SK-N-SH treated with all-trans-retinoic acid at 6 μM for 48 hours (cell line): ENCODE data around the gene LHFPL2.

Source experiments
- ATAC-seq: fragments of 200-7000 bp; cut with Tn5 transposase; 3 replicates; pipeline ENCODE4 v1.9.1; 2020; ENCODE audit warnings: mild to moderate bottlenecking, moderate library complexity
- CSDC2 ChIP-seq: fragments of 250-450 bp; sonication (Bioruptor Pico); IDR thresholded peaks from 2 replicates; pipeline ENCODE4 v1.5.0; 2020; ENCODE audit warnings: mild to moderate bottlenecking, moderate library complexity
- ESRRG ChIP-seq: fragments of 250-450 bp; sonication (Bioruptor Pico); IDR thresholded peaks from 2 replicates; pipeline ENCODE4 v1.6.1; 2021; ENCODE audit warnings: mild to moderate bottlenecking
- GLIS3 ChIP-seq: fragments of 250-450 bp; sonication (Bioruptor Pico); IDR thresholded peaks from 2 replicates; pipeline ENCODE4 v1.5.0; 2020; ENCODE audit warnings: mild to moderate bottlenecking, moderate library complexity
- ISL1 ChIP-seq: fragments of 250-450 bp; sonication (Bioruptor Pico); IDR thresholded peaks from 2 replicates; pipeline ENCODE4 v2.1.2; 2022; ENCODE audit warnings: mild to moderate bottlenecking, moderate library complexity
- OSR1 ChIP-seq: fragments of 250-450 bp; sonication (Bioruptor Pico); IDR thresholded peaks from 2 replicates; pipeline ENCODE4 v1.8.0; 2022; ENCODE audit warnings: moderate library complexity, mild to moderate bottlenecking, inconsistent platforms
- PATZ1 ChIP-seq: fragments of 250-450 bp; sonication (Bioruptor Pico); IDR thresholded peaks from 2 replicates; pipeline ENCODE4 v1.8.0; 2020; ENCODE audit warnings: mild to moderate bottlenecking, moderate library complexity, borderline replicate concordance
- RARB ChIP-seq: fragments of 250-450 bp; sonication (Bioruptor Pico); IDR thresholded peaks from 2 replicates; pipeline ENCODE4 v1.8.0; 2021; ENCODE audit warnings: mild to moderate bottlenecking, moderate library complexity
- SNAI2 ChIP-seq: fragments of 250-450 bp; sonication (Bioruptor Pico); IDR thresholded peaks from 2 replicates; pipeline ENCODE4 v1.5.0; 2020; ENCODE audit warnings: mild to moderate bottlenecking, moderate library complexity
- TCF4 ChIP-seq: fragments of 250-450 bp; sonication (Bioruptor Pico); IDR thresholded peaks from 2 replicates; pipeline ENCODE4 v1.8.0; 2021; ENCODE audit warnings: mild to moderate bottlenecking, moderate library complexity, borderline replicate concordance
- ZC3H10 ChIP-seq: fragments of 250-450 bp; sonication (Bioruptor Pico); IDR thresholded peaks from 2 replicates; pipeline ENCODE4 v1.5.1; 2021; ENCODE audit warnings: mild to moderate bottlenecking, moderate library complexity
- ZFP3 ChIP-seq: fragments of 250-450 bp; sonication (Bioruptor Pico); IDR thresholded peaks from 2 replicates; pipeline ENCODE4 v1.5.0; 2020; ENCODE audit warnings: mild to moderate bottlenecking, moderate library complexity
- ZFP30 ChIP-seq: fragments of 450-650 bp; formaldehyde crosslinking; IDR thresholded peaks from 2 replicates; pipeline ENCODE4 v1.5.0; 2022; ENCODE audit warnings: mild to moderate bottlenecking, moderate library complexity
- ZNF565 ChIP-seq: fragments of 450-650 bp; formaldehyde crosslinking; conservative IDR thresholded peaks from 2 replicates; pipeline ENCODE4 v1.5.0; 2020; ENCODE audit warnings: low read depth, mild to moderate bottlenecking, moderate library complexity
- ZNF70 ChIP-seq: fragments of 450-650 bp; formaldehyde crosslinking; IDR thresholded peaks from 2 replicates; pipeline ENCODE4 v1.5.0; 2020; ENCODE audit warnings: mild to moderate bottlenecking, moderate library complexity
- ZNF8 ChIP-seq: fragments of 450-650 bp; formaldehyde crosslinking; IDR thresholded peaks from 2 replicates; pipeline ENCODE4 v1.5.0; 2020; ENCODE audit warnings: mild to moderate bottlenecking, moderate library complexity
- TF ChIP-seq, protein P1 (sequence below): fragments of 250-450 bp; sonication (Bioruptor Pico); IDR thresholded peaks from 2 replicates; pipeline ENCODE4 v1.5.0; 2020; ENCODE audit warnings: mild to moderate bottlenecking, moderate library complexity
- TF ChIP-seq, protein P2 (sequence below): fragments of 250-450 bp; sonication (Bioruptor Pico); IDR thresholded peaks from 2 replicates; pipeline ENCODE4 v1.8.0; 2021; ENCODE audit warnings: low read depth, mild to moderate bottlenecking, moderate library complexity, borderline replicate concordance
- TF ChIP-seq, protein P3 (sequence below): fragments of 250-450 bp; sonication (Bioruptor Pico); IDR thresholded peaks from 2 replicates; pipeline ENCODE4 v1.5.1; 2021; ENCODE audit warnings: mild to moderate bottlenecking, moderate library complexity
- TF ChIP-seq, protein P4 (sequence below): fragments of 250-450 bp; sonication (Bioruptor Pico); IDR thresholded peaks from 2 replicates; pipeline ENCODE4 v1.5.1; 2020; ENCODE audit warnings: low read depth, mild to moderate bottlenecking, moderate library complexity

Gene LHFPL2

GRCh38 chr5:78644741-78645300 lies 3.8 kb downstream of the LHFPL2 start (continued):
- TF ChIP-seq, protein P1, sequence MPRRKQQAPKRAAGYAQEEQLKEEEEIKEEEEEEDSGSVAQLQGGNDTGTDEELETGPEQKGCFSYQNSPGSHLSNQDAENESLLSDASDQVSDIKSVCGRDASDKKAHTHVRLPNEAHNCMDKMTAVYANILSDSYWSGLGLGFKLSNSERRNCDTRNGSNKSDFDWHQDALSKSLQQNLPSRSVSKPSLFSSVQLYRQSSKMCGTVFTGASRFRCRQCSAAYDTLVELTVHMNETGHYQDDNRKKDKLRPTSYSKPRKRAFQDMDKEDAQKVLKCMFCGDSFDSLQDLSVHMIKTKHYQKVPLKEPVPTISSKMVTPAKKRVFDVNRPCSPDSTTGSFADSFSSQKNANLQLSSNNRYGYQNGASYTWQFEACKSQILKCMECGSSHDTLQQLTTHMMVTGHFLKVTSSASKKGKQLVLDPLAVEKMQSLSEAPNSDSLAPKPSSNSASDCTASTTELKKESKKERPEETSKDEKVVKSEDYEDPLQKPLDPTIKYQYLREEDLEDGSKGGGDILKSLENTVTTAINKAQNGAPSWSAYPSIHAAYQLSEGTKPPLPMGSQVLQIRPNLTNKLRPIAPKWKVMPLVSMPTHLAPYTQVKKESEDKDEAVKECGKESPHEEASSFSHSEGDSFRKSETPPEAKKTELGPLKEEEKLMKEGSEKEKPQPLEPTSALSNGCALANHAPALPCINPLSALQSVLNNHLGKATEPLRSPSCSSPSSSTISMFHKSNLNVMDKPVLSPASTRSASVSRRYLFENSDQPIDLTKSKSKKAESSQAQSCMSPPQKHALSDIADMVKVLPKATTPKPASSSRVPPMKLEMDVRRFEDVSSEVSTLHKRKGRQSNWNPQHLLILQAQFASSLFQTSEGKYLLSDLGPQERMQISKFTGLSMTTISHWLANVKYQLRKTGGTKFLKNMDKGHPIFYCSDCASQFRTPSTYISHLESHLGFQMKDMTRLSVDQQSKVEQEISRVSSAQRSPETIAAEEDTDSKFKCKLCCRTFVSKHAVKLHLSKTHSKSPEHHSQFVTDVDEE (CRISPR knock-in tag), result no peak
- TF ChIP-seq, all 23 proteins: peak for 0

GRCh38 chr5:78644129-78644528 lies 4.4 kb downstream of the LHFPL2 start:
- TF ChIP-seq TCF4 (CRISPR knock-in tag), result no peak
- TF ChIP-seq RARB (CRISPR knock-in tag), result no peak
- no peak for TF ChIP-seq CSDC2
- no peak for TF ChIP-seq ISL1 (CRISPR knock-in tag)
- TF ChIP-seq, protein P2, sequence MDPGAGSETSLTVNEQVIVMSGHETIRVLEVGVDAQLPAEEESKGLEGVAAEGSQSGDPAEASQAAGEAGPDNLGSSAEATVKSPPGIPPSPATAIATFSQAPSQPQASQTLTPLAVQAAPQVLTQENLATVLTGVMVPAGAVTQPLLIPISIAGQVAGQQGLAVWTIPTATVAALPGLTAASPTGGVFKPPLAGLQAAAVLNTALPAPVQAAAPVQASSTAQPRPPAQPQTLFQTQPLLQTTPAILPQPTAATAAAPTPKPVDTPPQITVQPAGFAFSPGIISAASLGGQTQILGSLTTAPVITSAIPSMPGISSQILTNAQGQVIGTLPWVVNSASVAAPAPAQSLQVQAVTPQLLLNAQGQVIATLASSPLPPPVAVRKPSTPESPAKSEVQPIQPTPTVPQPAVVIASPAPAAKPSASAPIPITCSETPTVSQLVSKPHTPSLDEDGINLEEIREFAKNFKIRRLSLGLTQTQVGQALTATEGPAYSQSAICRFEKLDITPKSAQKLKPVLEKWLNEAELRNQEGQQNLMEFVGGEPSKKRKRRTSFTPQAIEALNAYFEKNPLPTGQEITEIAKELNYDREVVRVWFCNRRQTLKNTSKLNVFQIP (CRISPR knock-in tag), result no peak
- TF ChIP-seq ZC3H10 (CRISPR knock-in tag), result no peak
- no peak for TF ChIP-seq GLIS3 (CRISPR knock-in tag)
- TF ChIP-seq, protein P3, sequence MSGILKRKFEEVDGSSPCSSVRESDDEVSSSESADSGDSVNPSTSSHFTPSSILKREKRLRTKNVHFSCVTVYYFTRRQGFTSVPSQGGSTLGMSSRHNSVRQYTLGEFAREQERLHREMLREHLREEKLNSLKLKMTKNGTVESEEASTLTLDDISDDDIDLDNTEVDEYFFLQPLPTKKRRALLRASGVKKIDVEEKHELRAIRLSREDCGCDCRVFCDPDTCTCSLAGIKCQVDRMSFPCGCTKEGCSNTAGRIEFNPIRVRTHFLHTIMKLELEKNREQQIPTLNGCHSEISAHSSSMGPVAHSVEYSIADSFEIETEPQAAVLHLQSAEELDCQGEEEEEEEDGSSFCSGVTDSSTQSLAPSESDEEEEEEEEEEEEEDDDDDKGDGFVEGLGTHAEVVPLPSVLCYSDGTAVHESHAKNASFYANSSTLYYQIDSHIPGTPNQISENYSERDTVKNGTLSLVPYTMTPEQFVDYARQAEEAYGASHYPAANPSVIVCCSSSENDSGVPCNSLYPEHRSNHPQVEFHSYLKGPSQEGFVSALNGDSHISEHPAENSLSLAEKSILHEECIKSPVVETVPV, result no peak
- no peak for TF ChIP-seq OSR1 (CRISPR knock-in tag)
- ATAC-seq, result no peak

- ATAC-seq, result no peak
- TF ChIP-seq PATZ1 (CRISPR knock-in tag) (peak; percentile 10; the same call in 1 of the 2 replicates), ZNF8 (CRISPR knock-in tag) (no peak), ZNF70 (CRISPR knock-in tag) (no peak), ZC3H10 (CRISPR knock-in tag) (no peak)
These were observed 5.9 kb downstream of the LHFPL2 start for GRCh38 chr5:78642701-78643100.

- ATAC-seq, result peak; percentile 10; the same call in 2 of the 3 replicates
- no peak for TF ChIP-seq ZNF8 (CRISPR knock-in tag)
- TF ChIP-seq, protein P3, result no peak
- no peak for TF ChIP-seq ZFP3 (CRISPR knock-in tag)
- no peak for TF ChIP-seq ZC3H10 (CRISPR knock-in tag)
- no peak for TF ChIP-seq ZFP30
- TF ChIP-seq, protein P4, sequence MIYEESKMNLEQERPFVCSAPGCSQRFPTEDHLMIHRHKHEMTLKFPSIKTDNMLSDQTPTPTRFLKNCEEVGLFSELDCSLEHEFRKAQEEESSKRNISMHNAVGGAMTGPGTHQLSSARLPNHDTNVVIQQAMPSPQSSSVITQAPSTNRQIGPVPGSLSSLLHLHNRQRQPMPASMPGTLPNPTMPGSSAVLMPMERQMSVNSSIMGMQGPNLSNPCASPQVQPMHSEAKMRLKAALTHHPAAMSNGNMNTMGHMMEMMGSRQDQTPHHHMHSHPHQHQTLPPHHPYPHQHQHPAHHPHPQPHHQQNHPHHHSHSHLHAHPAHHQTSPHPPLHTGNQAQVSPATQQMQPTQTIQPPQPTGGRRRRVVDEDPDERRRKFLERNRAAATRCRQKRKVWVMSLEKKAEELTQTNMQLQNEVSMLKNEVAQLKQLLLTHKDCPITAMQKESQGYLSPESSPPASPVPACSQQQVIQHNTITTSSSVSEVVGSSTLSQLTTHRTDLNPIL, result no peak
- no peak for TF ChIP-seq ISL1 (CRISPR knock-in tag)
- no peak for TF ChIP-seq GLIS3 (CRISPR knock-in tag)
- TF ChIP-seq, protein P2 (CRISPR knock-in tag), result no peak
- TF ChIP-seq SNAI2 (CRISPR knock-in tag), result no peak
- TF ChIP-seq ESRRG (CRISPR knock-in tag), result no peak
- TF ChIP-seq ZNF565, result no peak
These were observed 7.7 kb downstream of the LHFPL2 start for GRCh38 chr5:78640662-78641474.
